Mononuclear cell (primary cell): ENCODE results near the gene NPC1L1. TPM values are rescaled to one million over a fixed set of nuclear protein-coding genes. Genes with fewer than 3 reads are reported as not detected.

Experiments used
- H3K27me3 ChIP-seq: 2 replicates; pipeline ENCODE4 v1.6.0; 2011; ENCODE audit warnings: low read length, control low read depth; ENCODE audit not compliant: insufficient read depth
- H3K4me1 ChIP-seq: 2 replicates; pipeline ENCODE4 v1.5.1; 2011; ENCODE audit warnings: mild to moderate bottlenecking, low read length, control low read depth; ENCODE audit not compliant: insufficient read depth
- H3K4me3 ChIP-seq: 2 replicates; pipeline ENCODE4 v1.5.1; 2011; ENCODE audit warnings: mild to moderate bottlenecking, low read length, moderate library complexity
- H3K9me3 ChIP-seq: 2 replicates; pipeline ENCODE4 v1.5.1; 2011; ENCODE audit warnings: low read depth, mild to moderate bottlenecking, control low read depth, low read length
- total RNA-seq: library from RNA; depleted of rRNA; stranded (reverse); fragments of >200 nt; gene quantifications from one replicate; pipeline ENCODE4 v1.2.3, GENCODE V29; 2012

The NPC1L1 gene
- not detected for total RNA-seq

- Histone ChIP-seq H3K4me1 (no peaks in the 10 kb centered on the region), H3K9me3 (no peaks in the 10 kb centered on the region), H3K4me3 (no peak within 1 kb of the TSS), H3K27me3 (no peaks in the 10 kb centered on the region)
Observed at GRCh38 chr7:44541028-44541869, at the start of gene NPC1L1. Gene NPC1L1 (minus strand): TSS chr7:44541330. CDS start chr7:44541259, 71 bp downstream.

- Histone ChIP-seq H3K4me1 (peaks cover 4% of the 10 kb centered on the region), H3K4me3 (no peak overlapping the region), H3K27me3 (no peaks in the 10 kb centered on the region), H3K9me3 (no peaks in the 10 kb centered on the region)
Observed at GRCh38 chr7:44590910-44591309, 49.8 kb upstream of the NPC1L1 start.

- peaks cover 5% of the 10 kb centered on the region for H3K4me1 ChIP-seq
- no peaks in the 10 kb centered on the region for H3K27me3 ChIP-seq
- H3K4me3 ChIP-seq = no peak overlapping the region
- no peaks in the 10 kb centered on the region for H3K9me3 ChIP-seq
Observed at GRCh38 chr7:44587843-44588711, 46.9 kb upstream of the NPC1L1 start.

- Histone ChIP-seq H3K27me3 (no peaks in the 10 kb centered on the region), H3K9me3 (no peaks in the 10 kb centered on the region), H3K4me3 (peak overlapping the region; percentile 82), H3K4me1 (peaks cover 27% of the 10 kb centered on the region)
Observed at GRCh38 chr7:44583146-44583865, 42.2 kb upstream of the NPC1L1 start.

- Histone ChIP-seq H3K4me1 (peaks cover 25% of the 10 kb centered on the region), H3K9me3 (no peaks in the 10 kb centered on the region), H3K27me3 (no peaks in the 10 kb centered on the region), H3K4me3 (peak within 1 kb of the TSS; percentile 82)
Observed at GRCh38 chr7:44581879-44582603, 40.9 kb upstream of the NPC1L1 start, which contains the start of gene TMED4. Gene TMED4 (minus strand): TSS chr7:44582231. CDS start chr7:44582206, 25 bp downstream.

- no peaks in the 10 kb centered on the region for H3K27me3 ChIP-seq
- peak overlapping the region; percentile 82 for H3K4me3 ChIP-seq
- H3K9me3 ChIP-seq = no peaks in the 10 kb centered on the region
- peaks cover 25% of the 10 kb centered on the region for H3K4me1 ChIP-seq
Observed at GRCh38 chr7:44580945-44581878, 40.1 kb upstream of the NPC1L1 start.

- H3K4me3 ChIP-seq = no peak overlapping the region
- no peaks in the 10 kb centered on the region for H3K27me3 ChIP-seq
- H3K4me1 ChIP-seq = peaks cover 39% of the 10 kb centered on the region
Observed at GRCh38 chr7:44576228-44576627, 35.1 kb upstream of the NPC1L1 start.

GRCh38 chr7:44575054-44575453 is 33.9 kb upstream of the NPC1L1 start:
- H3K27me3 ChIP-seq = no peaks in the 10 kb centered on the region
- H3K4me3 ChIP-seq = no peak overlapping the region
- peaks cover 27% of the 10 kb centered on the region for H3K4me1 ChIP-seq
- no peaks in the 10 kb centered on the region for H3K9me3 ChIP-seq

More at GRCh38 chr7:44576228-44576627, 35.1 kb upstream of the NPC1L1 start:
- no peaks in the 10 kb centered on the region for H3K9me3 ChIP-seq

- H3K4me3 ChIP-seq = peak overlapping the region; percentile 65
- H3K9me3 ChIP-seq = no peaks in the 10 kb centered on the region
- H3K27me3 ChIP-seq = no peaks in the 10 kb centered on the region
- H3K4me1 ChIP-seq = peaks cover 26% of the 10 kb centered on the region
Observed at GRCh38 chr7:44574287-44574872, 33.2 kb upstream of the NPC1L1 start.

GRCh38 chr7:44573464-44574286 is 32.5 kb upstream of the NPC1L1 start, which contains the start of gene DDX56:
Gene DDX56 (minus strand): TSS chr7:44573908. CDS start chr7:44573895, 13 bp downstream.
- H3K4me3 ChIP-seq = peak within 1 kb of the TSS; percentile 65
- peaks cover 26% of the 10 kb centered on the region for H3K4me1 ChIP-seq
- no peaks in the 10 kb centered on the region for H3K9me3 ChIP-seq
- H3K27me3 ChIP-seq = no peaks in the 10 kb centered on the region

GRCh38 chr7:44572771-44573170 is 31.6 kb upstream of the NPC1L1 start:
- Histone ChIP-seq H3K4me3 (peak overlapping the region; percentile 65), H3K27me3 (no peaks in the 10 kb centered on the region), H3K9me3 (no peaks in the 10 kb centered on the region), H3K4me1 (peaks cover 26% of the 10 kb centered on the region)

GRCh38 chr7:44569959-44570358 is 28.8 kb upstream of the NPC1L1 start:
- no peaks in the 10 kb centered on the region for H3K9me3 ChIP-seq
- peaks cover 26% of the 10 kb centered on the region for H3K4me1 ChIP-seq
- no peaks in the 10 kb centered on the region for H3K27me3 ChIP-seq
- H3K4me3 ChIP-seq = no peak overlapping the region
